GM21786 (cell line): Measurements from ENCODE around the gene PTMA.

Experiments used
- ATAC-seq: cut with Tn5 transposase; IDR thresholded peaks from one replicate; pipeline ENCODE4 v1.9.1; 2021; ENCODE audit not compliant: unreplicated experiment

Gene PTMA

DNA sequence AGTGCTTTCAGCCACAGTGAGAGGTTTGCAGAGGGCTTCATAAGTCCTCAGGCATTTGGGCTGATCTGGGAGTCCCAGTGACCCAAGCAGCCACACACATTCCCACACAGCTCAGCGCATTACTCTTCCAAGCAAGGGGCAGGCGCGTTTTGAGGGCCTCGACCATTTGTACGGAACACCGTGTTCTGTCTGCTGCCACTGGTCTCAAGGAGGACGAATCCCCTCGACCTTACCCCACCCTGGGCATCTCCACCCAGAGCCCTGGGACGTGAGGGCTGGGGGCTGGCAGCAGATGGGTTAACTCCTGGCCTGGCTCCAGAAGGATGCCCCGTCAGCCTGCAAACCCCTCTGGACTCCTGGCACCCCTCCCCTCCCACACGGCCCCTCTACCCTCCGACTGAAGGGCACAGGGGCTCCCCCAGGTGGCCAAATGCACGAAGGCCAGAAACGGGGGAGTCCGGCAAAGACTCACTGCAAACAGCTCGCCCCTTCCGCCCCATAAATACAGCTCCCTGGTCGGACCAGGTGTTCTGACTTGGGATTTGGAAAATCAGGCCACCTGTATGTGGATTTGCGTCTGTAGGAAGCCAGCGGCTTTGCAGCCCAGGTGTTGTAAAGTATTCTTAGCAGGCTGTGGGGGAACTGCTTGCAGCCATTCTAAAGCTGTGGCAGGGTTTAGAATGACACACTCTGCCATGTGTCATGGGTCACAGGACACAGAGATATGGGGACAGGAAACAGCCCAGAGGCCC is 33.6 kb upstream of the PTMA start:
- ATAC-seq = peak; percentile 22

DNA sequence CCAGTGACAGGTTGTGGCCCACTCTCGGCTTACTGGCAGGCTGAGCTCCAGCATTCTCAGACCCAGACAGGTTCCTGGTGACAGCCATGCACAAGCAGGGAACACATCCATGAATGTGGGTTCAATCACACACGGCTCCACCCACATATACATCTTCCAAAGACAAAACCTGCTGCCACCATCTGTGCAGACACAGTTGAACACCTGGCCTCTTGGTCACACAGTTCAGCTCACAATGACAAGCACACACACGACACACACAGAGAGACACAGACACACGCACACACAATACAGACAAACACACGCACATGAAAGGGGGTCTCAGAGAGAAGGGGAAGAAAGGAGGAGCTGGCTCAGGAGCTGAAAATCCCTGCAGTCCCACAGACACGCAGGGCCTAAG is 32.1 kb upstream of the PTMA start:
- ATAC-seq = no peak

DNA sequence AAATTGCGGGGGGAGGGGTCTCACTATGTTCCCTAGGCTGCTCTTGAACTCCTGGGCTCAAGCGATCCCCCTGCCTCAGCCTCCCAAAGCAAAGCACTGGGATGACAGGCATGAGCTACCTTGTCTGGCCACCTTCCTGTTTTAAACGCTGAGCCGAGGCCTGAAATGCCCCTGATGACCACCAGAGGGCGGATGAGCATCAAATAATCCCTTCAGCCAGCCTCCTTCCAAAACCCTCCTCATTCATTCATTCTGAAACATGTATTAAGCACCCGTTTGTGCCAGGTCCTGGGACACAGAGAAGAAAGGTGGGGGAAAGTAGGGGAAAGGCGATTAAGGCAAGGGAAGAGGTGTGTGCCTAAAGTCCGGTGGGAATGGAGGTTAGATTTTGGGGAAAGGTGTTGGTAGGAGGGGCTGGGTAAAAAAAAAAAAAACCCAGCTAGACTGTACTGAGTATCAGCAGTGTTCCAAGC is 30.7 kb upstream of the PTMA start:
- ATAC-seq = no peak

DNA sequence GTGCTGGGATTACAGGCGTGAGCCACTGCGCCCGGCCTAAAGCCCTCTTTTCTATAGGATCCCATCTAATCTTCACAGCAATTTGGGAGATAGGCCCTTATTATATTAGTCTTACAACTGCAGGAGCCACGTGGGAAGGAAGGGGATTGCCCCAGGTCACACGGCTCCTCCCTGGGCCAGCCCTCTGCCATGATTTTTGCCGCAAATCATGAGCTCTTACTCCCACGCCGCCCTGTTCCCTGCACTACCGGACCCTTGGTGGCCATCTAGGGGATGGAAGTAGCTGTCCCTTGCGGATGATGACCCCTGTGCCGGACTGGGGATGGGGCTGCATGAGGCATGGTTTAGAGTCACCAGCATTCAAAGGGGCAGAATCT is 28.4 kb upstream of the PTMA start:
- no peak for ATAC-seq

DNA sequence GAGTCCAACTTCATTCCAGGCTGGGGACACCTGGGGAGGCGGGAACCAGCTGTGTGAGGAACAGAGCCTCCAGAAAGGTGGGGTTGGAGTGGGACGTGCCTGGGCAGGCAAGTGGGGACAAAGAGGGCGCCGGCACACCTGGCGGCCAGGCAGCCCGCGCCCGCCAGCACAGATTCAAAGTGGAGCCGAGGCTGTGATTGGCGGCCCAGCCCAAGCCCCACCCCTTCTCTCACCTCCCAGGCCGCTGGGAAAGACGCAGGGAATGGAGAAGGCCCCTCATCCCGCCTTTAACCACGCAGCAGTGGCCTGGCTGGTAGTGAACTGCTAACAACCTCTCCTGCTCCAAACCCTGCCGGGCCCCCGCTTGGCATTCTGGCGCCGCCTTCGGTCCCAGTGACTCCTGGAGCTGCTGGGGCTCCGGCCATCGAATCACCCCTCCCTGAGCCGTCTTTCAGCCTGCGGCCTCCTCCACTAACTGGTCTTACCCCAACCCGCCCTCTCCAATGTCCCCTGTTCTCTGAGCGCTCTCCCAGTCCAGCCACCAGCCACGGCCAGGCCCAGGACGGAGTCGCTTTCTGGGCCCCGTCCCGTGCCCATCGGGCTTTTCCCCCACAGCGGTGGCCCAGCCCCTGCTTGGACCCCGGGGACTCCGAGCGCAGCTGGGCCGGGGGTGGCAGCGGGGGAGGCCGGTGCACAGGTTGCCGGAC is 27.9 kb upstream of the PTMA start:
- ATAC-seq = no peak

DNA sequence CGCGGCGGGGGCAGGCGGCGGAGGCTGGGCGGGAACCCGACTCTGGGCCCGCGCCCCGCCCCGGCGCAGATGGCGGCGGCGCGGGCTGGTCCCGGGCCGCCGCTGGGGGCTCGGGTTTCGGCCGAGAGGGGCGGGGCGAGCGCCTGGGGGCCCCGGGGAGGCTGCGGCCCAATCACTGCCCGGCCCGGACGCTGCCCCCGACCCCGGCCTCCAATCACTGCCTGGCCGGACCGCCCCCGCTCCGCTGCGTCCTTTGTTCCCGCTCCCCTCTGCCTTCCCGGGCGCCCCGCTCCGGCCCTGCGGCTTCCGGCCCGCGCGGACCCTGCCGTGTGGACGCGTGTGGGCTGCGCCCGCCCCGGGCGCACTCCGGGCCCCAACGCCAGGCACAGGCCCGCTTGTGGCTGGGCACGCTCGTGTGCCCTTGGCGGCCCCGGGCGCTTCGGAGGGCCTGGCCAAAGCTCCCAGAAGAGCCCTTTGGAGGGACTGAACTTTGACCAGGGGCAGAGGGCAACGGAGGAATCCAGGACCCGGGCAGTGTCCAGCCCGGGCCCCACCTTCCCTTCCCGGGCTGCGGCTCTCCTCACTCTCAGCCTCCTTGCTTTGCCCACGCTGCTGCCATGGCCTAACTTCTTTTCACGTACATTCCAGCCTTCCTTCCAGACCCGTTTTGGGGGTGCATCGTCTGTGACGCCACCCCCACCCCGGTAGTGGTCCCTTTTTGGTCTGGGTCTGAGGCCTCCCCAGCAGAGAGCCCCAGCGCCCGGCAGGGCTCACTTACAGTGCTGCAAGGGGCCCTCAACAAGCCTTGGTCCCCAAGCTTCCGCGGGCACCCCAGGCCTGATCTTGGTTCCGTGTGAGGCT is 27.1 kb upstream of the PTMA start:
- peak; percentile 63 for ATAC-seq

DNA sequence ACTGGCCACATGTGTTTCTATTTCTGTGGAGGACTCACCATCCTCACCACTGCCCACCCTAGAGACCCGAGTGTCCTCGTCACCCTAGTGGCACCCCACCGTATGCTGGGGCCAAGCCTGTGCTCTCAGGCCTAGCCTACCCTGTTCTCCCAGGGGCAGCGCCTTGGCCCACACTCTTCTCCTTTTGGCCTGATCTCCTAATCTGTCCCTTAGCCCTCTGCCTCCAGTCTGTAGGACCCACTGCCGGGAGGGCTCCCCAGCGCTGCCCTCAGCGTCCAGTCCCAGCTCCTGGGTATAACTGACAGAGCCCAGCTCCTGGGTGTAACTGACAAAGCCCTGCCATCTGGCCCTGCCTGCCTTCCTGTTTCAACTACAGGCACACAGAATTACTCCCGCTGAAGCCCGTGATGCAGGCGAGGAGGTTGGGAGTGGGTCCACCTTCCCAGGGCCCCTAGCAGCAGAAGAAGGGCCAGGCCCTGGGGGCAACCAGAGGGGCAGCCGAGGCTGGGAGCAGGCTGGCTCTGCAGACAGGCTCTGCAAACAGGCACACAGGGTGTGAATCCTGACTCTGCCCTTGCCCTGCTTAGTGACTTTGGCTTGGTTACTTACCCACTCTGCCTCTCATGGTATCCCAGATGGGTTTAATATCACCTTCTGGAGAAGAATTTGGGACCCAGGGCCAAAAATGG is 25.6 kb upstream of the PTMA start:
- no peak for ATAC-seq

DNA sequence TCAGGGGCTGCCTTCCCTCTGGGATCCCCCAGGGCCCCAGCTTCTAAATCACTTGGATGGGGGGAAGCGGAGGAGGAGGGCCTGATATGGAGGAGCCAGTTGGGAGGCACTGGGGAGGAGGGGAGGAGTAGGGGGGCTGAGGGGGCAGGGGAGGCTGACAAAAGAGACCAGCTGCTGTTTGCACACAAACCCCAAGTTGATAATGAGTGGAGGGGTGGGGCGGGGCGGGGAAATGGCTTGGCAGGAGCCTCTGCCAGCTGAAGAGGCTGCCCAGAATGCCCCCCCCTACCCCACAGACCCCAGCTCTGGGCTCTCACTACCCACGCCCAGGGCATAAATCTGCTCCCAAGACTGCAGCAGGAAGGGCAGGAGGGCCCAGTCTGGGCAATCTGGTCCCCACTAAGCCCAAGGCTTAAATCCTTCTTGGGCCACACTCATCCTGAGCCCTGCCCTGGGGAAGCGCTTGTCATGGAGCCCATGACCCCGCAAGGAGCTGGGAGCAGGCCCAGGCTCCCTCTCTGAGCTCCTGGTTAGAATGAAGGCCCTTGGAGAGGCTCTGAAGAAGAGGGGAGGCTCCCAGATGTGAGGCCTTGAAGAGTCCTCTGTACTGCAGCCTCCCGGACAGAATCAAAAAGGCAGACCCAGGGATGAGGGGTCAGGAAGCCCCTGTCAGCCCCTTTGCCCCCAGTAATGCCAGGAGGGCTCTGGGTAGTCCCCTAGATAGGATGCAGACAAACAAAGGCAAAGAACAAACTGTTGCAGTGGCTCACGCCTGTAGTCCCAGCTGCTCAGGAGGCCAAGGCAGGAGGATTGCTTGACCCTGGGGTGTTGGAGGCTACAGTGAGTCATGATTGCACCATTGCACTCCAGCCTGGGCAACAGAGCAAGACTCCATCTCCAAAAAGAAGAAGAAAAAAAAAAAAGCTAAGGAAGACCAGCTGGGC is 24.8 kb upstream of the PTMA start:
- ATAC-seq = no peak

DNA sequence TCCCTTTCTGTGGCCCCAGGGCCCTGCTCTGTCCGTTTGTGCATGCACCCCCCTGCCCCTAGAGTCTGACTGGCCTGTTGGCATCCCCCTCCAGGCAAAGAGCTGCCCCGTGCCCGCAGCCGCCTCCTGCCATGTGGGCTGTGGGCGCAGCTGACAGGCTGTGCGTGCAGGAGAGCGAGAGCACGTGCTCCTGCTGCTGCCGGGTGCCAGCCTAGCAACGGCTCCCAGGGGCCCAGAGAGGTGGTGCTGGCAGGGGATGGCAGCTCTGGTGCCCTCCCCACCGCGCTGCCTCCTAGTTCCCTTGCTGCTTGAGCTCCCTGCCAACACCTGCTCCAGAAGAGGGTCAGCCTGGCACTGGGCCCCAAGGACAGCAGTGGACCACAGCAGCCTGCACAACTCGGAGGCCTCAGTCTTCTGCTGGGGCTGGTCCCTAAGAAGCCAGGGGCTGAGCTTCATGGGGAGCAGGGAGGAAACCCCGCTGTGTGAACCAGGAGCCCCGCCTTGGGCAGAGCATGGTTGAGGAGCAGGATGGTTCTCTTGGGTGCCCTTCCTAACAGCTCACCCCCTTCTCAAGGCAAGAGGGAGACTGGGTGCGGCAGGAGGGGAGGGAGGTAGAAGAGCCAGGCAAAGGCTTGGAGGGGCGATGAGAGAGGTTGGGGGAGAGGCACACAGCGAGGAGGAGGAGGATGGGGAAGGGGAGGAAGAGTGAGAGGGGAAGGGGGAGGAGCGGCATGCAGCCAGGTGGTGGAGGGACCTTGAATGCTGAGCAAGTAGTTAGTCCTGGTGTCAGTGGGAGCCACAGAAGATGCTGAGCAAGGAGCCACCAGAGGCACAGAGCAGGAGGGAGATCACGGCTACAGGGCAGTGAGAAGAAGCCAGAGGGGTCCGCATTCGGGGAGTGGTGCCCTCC is 23.8 kb upstream of the PTMA start:
- no peak for ATAC-seq

DNA sequence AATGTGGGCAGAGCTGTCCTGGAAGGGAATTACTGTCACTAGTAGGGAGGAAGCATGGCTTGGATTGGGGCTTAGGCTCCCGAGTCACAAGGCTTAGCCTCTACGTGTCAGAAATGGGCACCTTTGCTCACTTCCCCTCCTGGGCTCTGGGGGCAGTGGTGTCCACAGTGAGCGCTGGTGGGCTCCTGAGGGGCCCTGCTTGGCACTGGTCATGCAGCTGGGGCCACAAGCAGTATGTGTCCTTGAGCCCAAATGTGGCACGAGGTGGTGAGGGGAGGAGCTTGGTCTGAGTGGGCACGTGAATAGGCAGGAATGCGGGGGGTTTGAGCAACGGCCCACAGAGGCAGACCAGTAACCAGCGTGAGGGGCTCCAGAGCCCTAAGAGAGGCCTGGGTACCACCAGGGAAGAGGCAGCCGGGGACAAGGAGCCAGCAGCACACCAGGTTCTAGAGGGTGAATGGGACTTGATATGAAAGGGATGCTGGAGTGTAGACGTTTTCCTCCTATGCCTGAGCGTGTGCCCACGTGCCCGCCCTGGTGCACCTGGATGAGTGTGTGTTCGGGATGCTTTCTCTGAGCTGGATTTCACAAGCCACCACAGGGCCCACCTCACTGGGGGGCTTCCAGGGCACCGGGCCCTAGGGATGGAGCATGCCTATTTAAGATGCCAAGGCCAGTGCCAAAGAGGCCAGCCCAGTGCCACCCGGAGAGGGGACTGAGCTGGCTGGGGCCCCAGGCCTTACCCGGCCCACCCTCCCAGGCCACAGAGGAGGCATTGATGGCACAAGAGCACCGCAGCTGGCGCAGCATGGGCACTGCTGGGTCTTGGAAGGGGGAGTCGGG is 22.8 kb upstream of the PTMA start:
- no peak for ATAC-seq

DNA sequence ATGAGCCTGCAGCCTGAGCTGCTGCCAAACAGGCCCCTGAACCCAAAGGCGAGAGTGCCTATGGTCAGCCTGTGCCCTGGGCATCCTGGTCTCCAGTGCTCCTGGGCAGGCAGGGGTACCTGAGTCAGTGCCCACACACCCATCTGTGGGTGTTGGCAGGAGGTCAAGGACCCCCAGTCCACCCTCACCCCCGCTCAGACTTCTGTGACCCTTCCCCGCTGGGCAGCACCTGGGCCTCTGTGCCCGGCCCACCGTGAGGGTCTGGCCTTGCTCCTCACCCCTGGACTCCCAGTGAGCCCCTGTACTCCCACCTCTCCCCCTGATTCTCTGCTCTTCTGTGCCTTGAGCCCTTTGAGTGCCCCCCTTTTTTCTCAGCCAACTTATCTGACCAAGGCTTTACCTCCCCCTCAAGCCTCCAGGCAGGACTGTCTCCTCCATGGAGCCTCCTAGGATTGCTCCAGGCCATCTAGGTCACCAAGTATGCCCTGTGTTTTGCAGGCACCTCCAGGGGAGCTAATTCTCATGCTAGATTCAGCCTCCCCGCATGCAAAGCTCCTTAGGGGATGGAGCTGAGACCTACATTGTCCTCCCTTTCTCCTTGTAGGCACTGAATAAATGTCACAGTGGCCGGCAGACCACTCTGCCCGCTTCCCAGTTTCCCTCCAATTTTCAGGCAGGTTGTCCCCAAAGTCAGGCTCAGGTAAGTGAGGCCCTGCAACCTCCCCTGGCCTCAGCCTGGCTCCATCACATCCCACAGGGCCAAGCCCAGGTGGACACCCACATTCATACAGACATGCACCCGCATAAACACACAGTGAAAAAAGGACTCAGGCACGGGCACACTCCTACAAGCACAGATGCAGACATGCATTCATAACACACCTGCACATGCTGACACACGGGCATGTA is 21.9 kb upstream of the PTMA start:
- ATAC-seq = no peak

DNA sequence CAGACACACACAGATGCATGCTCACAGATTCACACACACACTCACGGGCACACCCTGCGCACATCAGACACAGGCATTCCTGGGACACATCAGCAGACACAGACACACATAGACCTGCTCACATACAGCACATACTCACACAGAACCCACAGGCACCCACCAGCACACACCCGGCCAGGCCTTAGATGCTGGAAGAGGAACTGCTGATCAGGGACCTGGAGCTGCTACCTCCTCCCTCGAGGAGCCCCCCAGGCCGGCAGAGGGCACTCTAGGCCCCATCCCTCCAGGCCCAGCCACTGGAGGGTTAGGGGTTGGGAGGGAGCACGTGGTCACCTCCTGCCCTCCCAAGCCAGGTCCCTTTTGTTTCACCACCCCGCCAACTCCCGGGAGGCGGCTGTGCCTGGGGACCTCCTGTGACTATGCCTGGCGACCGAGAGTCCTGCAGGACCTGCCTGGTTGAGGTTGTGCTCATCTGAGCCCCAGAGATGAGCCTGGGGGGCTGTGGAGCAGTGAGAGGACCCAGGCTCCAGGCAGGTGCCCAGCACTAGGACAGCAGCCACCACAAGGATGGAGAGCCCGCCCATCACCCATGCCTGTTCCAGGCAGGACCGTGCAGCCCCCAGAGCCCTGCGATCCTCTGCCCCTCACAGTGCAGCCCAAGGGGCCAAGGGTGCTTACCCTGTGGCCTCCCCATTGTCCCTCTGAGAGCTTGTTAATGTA is 21.0 kb upstream of the PTMA start:
- peak; percentile 83 for ATAC-seq

DNA sequence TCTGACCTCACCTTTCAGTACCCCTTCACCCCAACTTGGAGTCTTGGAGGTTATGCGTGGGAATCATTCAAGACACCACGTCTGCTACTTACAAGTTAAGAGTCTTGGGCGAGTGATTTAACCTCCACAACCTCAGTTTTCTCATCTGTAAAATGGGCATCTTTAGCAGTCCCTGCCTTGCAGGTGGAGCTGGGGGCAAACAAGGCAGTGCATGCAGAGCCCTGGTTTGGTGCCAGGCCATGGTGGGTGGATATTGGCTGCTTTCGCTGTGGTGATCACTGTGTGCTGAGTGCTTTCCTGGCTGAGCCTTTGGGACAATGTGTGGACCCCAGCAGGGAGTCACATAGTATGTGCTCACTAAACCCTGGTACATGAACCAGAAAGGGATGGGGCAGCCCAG is 20.4 kb upstream of the PTMA start:
- ATAC-seq = no peak

DNA sequence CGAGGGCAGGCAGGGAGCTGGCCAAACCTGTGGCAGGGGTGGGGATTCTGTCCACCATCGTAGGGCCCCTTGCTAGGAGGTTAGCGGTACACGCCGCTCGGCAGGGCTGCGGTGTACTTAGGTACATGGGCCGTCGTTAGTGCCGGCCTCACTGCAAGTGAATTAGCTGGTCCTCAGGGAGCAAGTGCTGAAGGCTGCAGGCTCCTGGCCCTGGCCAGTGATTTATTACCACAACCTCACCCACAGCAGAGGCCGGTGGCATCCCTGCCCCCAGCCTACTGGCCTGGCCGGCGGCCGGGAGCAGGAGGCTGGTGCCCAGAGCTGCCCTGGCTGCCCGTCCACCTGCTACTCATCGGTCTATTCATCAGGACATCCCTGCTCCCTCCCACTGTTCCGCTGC is 19.6 kb upstream of the PTMA start:
- no peak for ATAC-seq

DNA sequence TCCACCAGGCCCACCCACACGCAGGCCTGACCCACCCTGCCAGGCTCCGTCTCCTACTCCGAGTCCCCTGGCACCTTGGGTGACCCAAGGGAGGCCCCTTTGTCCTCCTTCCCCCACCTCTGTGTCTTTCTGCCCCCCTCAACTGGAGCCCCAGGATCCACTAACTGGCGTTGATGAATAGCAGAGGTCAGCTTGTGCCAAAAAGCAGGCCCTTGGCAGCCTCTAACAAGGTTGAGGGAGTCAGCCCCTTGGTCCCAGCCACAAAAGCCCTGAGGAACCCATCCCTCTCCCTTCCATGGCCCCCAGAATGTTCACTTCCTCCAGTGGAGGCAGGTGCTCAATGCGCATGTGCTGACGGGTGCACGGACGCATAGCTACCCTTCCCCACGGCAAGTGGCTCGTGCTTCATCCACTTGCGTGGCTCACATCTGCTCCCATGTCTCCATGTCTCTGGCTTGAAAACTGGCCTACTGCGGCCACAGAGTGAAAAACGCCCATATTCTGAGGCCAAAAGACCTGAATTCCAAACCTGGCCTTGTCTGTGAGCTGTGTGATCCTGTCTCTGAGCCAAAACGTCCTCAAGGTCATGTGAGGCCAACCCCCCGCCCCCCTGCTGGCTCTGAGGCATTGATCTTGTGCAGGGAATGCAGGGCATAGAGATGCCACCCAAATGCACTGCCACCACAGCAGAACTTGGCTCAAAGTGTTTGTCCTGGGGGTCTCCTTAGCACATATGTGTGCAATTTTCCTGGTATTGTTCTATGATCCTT is 19.0 kb upstream of the PTMA start:
- no peak for ATAC-seq
